ENCODE results near the gene EPB41L2.

The EPB41L2 gene

GRCh38 chr6:130969166-130969565 is 93.9 kb downstream of the EPB41L2 start:
- in situ Hi-C loops (cut with HindIII; ENCODE audit: low sequenced_read_pairs) = no loop called here

GRCh38 chr6:130968476-130968875 is 94.6 kb downstream of the EPB41L2 start:
- DNase-seq (ENCODE audit: low read depth) = no peak
- in situ Hi-C loops (cut with HindIII; ENCODE audit: low sequenced_read_pairs) = no loop called here
- H3K4me3 ChIP-seq (ENCODE audit: low read depth, low read length) = no peak overlapping the region
- no peak for TF ChIP-seq CTCF (IDR thresholded peaks at IDR 0.05; ENCODE audit: low read depth, low read length, missing control alignments)

More at GRCh38 chr6:130969166-130969565, 93.9 kb downstream of the EPB41L2 start:
- no peak for DNase-seq (ENCODE audit: low read depth)
- no peak overlapping the region for H3K4me3 ChIP-seq (ENCODE audit: low read depth, low read length)
- no peak for TF ChIP-seq CTCF (IDR thresholded peaks at IDR 0.05; ENCODE audit: low read depth, low read length, missing control alignments)

- TF ChIP-seq CTCF (IDR thresholded peaks at IDR 0.05; ENCODE audit: low read depth, low read length, missing control alignments) = no peak
- DNase-seq (ENCODE audit: low read depth) = no peak
- no peak overlapping the region for H3K4me3 ChIP-seq (ENCODE audit: low read depth, low read length)
- in situ Hi-C loops (cut with HindIII; ENCODE audit: low sequenced_read_pairs) = no loop called here
Observed at GRCh38 chr6:130967502-130968445, 95.3 kb downstream of the EPB41L2 start.

DNA sequence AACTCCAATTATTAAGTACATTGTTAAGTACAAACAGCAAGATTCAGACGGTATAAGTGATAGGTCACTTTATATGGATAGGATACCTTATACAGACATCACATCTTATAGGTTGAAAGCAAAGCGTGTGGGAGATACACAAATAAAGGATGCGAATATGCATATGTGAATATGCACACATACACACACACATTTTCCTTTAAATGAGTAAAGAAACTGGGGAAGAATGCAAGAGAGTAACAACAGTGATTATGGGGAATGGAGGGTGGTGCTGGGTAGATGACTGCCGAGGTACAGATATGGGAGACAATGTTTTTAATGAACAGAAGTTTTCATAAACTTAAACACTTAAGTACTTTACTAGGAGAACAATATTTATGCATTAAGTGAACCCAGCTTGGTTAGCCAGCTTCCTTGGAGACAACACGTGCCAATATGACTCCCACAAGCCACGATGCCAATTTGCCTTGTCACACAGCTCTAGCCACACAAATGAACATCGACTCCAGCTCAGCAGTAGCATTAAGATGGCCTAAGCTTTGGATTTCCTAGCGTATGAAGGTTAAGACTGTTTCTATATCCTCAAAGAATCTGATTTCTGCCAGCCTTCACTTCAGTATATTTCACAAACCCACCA is 96.6 kb downstream of the EPB41L2 start:
- no peak overlapping the region for H3K4me3 ChIP-seq (ENCODE audit: low read depth, low read length)
- no peak for TF ChIP-seq CTCF (IDR thresholded peaks at IDR 0.05; ENCODE audit: low read depth, low read length, missing control alignments)
- in situ Hi-C loops (cut with HindIII; ENCODE audit: low sequenced_read_pairs) = no loop called here
- no peak for DNase-seq (ENCODE audit: low read depth)

DNA sequence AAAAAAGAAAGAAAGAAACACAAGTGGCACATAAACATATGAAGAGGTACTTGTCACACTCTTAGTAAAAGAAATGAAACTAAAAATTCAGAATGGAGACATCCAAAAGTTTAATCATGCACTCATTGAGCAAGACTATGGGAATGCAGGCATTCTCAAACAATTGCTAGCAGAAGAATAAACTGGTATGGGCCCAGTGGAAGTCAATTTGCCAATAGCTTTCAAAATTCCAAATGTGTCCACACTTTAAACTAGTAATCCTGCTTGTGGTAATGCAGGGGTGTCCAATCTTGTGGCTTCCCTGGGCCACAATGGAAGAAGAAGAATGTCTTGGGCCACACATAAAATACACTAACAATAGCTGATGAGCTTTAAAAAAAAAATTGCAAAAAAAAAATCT is 97.4 kb downstream of the EPB41L2 start:
- in situ Hi-C loops (cut with HindIII; ENCODE audit: low sequenced_read_pairs) = no loop called here
- no peak for TF ChIP-seq CTCF (IDR thresholded peaks at IDR 0.05; ENCODE audit: low read depth, low read length, missing control alignments)
- peak; percentile 72 for DNase-seq (ENCODE audit: low read depth)
- no peak overlapping the region for H3K4me3 ChIP-seq (ENCODE audit: low read depth, low read length)

GRCh38 chr6:130964808-130965604 is 98.0 kb downstream of the EPB41L2 start:
- TF ChIP-seq CTCF (IDR thresholded peaks at IDR 0.05; ENCODE audit: low read depth, low read length, missing control alignments) = no peak
- no peak overlapping the region for H3K4me3 ChIP-seq (ENCODE audit: low read depth, low read length)
- in situ Hi-C loops (cut with HindIII; ENCODE audit: low sequenced_read_pairs) = no loop called here
- no peak for DNase-seq (ENCODE audit: low read depth)

Data from astrocyte of the cerebellum (primary cell).